OCI-LY7 (cell line): ENCODE data around the gene TGM5.

ENCODE experiments used
- CTCF ChIP-seq: fragments of 200-600 bp; sonication (generic); conservative IDR thresholded peaks from 2 replicates; pipeline ENCODE4 v1.5.1; 2014; ENCODE audit warnings: mild to moderate bottlenecking, antibody characterized with exemption, low read length, moderate library complexity, mixed read lengths
- EZH2phosphoT487 ChIP-seq: fragments of 200-600 bp; sonication (generic); IDR thresholded peaks from 2 replicates; pipeline ENCODE4 v1.6.1; 2018; ENCODE audit warnings: low read depth, borderline replicate concordance, mild to moderate bottlenecking, mixed run types, antibody characterized with exemption, low read length, moderate library complexity, mixed read lengths

- TF ChIP-seq CTCF (no peak), EZH2phosphoT487 (no peak)
Measured at GRCh38 chr15:43198992-43199391, 67.7 kb downstream of the TGM5 start.
